Measurements from ENCODE around the gene GIGYF2.

DNA sequence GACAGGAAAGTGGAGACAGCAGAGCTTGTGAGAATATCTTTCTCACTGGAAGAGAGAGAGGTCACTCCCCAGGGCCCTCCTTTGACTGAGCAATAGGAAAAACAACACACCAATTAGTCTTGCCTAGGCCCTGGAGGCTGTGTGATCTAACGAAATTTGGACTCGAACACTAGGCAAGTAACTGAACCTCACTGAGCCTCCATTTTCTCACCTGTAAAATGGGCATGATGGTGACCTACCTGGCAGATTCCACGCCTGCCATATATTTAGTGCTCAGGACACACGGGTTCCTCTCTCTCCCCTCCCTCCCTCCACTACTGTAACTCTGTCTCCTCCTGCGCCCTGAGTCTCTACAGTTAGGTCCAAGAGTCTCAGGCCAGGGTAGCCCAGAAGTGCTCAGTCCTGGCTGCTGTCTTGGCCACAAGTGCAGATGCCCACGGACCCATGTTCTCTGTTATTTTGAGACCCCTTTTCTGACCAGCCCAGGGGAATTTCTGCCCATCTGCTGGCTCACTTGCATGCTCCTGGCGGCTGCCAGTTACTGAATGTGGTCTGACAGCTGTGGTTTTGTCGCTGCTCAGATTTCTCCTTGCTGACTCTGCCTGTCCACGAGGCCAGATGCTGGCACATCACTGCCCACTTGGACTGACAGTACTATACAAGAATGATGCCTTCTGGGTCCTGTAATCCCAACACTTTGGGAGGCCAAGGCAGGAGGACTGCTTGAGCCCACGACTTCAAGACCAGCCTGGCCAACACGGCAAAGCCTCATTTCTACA, 9.6 kb upstream of the GIGYF2 start:
- TF ChIP-seq, protein P1, sequence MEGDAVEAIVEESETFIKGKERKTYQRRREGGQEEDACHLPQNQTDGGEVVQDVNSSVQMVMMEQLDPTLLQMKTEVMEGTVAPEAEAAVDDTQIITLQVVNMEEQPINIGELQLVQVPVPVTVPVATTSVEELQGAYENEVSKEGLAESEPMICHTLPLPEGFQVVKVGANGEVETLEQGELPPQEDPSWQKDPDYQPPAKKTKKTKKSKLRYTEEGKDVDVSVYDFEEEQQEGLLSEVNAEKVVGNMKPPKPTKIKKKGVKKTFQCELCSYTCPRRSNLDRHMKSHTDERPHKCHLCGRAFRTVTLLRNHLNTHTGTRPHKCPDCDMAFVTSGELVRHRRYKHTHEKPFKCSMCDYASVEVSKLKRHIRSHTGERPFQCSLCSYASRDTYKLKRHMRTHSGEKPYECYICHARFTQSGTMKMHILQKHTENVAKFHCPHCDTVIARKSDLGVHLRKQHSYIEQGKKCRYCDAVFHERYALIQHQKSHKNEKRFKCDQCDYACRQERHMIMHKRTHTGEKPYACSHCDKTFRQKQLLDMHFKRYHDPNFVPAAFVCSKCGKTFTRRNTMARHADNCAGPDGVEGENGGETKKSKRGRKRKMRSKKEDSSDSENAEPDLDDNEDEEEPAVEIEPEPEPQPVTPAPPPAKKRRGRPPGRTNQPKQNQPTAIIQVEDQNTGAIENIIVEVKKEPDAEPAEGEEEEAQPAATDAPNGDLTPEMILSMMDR (IDR thresholded peaks at IDR 0.05; ENCODE audit: borderline replicate concordance, extremely low read depth, low read length, poor library complexity, severe bottlenecking), result no peak
- no peak for TF ChIP-seq EZH2 (IDR thresholded peaks at IDR 0.05; ENCODE audit: borderline replicate concordance, low read depth, low read length, severe bottlenecking)
